Fibroblast of lung (primary cell): ENCODE measurements around the gene DOK3.

ENCODE experiments used
- CTCF ChIP-seq, 2 donors: IDR thresholded peaks in 1 of 2; conservative IDR thresholded peaks in 1 of 2; 1 replicate in 1 of 2; 2 replicates in 1 of 2; pipeline ENCODE4 v1.5.1; 2011 to 2012; ENCODE audit warnings: low read length in 2 of 2, control low read depth in 1 of 2, inconsistent platforms in 1 of 2, low read depth in 1 of 2, mild to moderate bottlenecking in 1 of 2
- EZH2 ChIP-seq: IDR thresholded peaks from 2 replicates; pipeline ENCODE4 v1.5.1; 2012; ENCODE audit warnings: low read length, control low read depth, mild to moderate bottlenecking; ENCODE audit errors: missing control alignments

- TF ChIP-seq EZH2 (no peak), CTCF (conservative IDR thresholded peaks at IDR 0.05 in 1 of 2, IDR thresholded peaks at IDR 0.05 in 1 of 2; ENCODE audit: low read depth in 1 of 2, low read length in 2 of 2) (no peak)
These were observed 47.5 kb downstream of the DOK3 start for GRCh38 chr5:177462021-177462670.
